SK-N-SH (cell line): ENCODE results near the gene MNT. TPM values are rescaled to one million over a fixed set of nuclear protein-coding genes. Genes with fewer than 3 reads are reported as not detected.
A peak's percentile ranks its signal among the peaks of the same experiment; 100 is the strongest.

Experiments used
- CTCF ChIA-PET: fragments of 300-600, 350-600 bp; formaldehyde crosslinking; extraction: SDS; loops from one replicate; lab custom pipeline; 2021; lab: Yijun Ruan, JAX
- POLR2A ChIA-PET: fragments of 350-600 bp; sonication (Branson Sonifier 250); formaldehyde crosslinking; extraction: SDS; loops from one replicate; lab custom pipeline; 2020; ENCODE audit warnings: antibody characterized with exemption, inconsistent platforms; lab: Yijun Ruan, JAX
- DNase-seq: peaks from one replicate; pipeline ENCODE4 v3.0.0; 2012
- H2AFZ ChIP-seq: fragments of 200-600 bp; sonication (generic); 2 replicates; pipeline ENCODE4 v1.8.1; 2016; ENCODE audit warnings: antibody characterized with exemption, mild to moderate bottlenecking, low read depth
- H3F3A ChIP-seq: fragments of 200-600 bp; sonication (generic); replicated peaks from 2 replicates; pipeline ENCODE3; 2016; ENCODE audit warnings: antibody characterized with exemption, mild to moderate bottlenecking; ENCODE audit not compliant: insufficient read depth
- H3K27ac ChIP-seq, 2 experiments: fragments of 200-500 bp in 1 of 2; fragments of 200-600 bp in 1 of 2; sonication (Bioruptor generic) in 1 of 2; sonication (generic), shearing (Covaris generic) in 1 of 2; 2 replicates each; pipeline versions ENCODE4 v1.5.1 to v1.6.1; 2014 to 2016; ENCODE audit warnings: low read depth in 2 of 2, inconsistent platforms in 1 of 2, low read length in 1 of 2, mild to moderate bottlenecking in 1 of 2, mixed read lengths in 1 of 2
- H3K27me3 ChIP-seq: fragments of 200-600 bp; sonication (generic), shearing (Covaris generic); 2 replicates; pipeline ENCODE4 v1.6.1; 2016; ENCODE audit warnings: mixed run types; ENCODE audit not compliant: insufficient read depth
- H3K36me3 ChIP-seq, 2 experiments: fragments of 200-500 bp in 1 of 2; fragments of 200-600 bp in 1 of 2; sonication (Bioruptor generic) in 1 of 2; sonication (generic) in 1 of 2; replicated peaks in 1 of 2; 2 replicates each; pipeline versions ENCODE3 to v1.5.1; 2014 to 2016; ENCODE audit warnings: low read length in 1 of 2, mild to moderate bottlenecking in 1 of 2; ENCODE audit not compliant: insufficient read depth in 2 of 2, control insufficient read depth in 1 of 2
- H3K4me1 ChIP-seq, 2 experiments: fragments of 200-500 bp in 1 of 2; fragments of 200-600 bp in 1 of 2; sonication (Bioruptor generic) in 1 of 2; sonication (generic), shearing (Covaris generic) in 1 of 2; 2 replicates each; pipeline versions ENCODE4 v1.5.1 to v1.6.1; 2014 to 2016; ENCODE audit warnings: low read depth in 1 of 2, low read length in 1 of 2, mixed run types in 1 of 2; ENCODE audit not compliant: insufficient read depth in 2 of 2, control insufficient read depth in 1 of 2
- H3K4me2 ChIP-seq: fragments of 200-600 bp; sonication (generic), shearing (Covaris generic); 2 replicates; pipeline ENCODE4 v1.6.1; 2017; ENCODE audit warnings: mixed run types
- H3K4me3 ChIP-seq, 2 experiments: fragments of 200-500 bp in 1 of 2; fragments of 200-600 bp in 1 of 2; sonication (Bioruptor generic) in 1 of 2; sonication (generic), shearing (Covaris generic) in 1 of 2; 2 replicates each; pipeline versions ENCODE4 v1.5.1 to v1.8.1; 2014 to 2016; ENCODE audit warnings: low read depth in 2 of 2, inconsistent platforms in 1 of 2, low read length in 1 of 2, mild to moderate bottlenecking in 1 of 2, mixed read lengths in 1 of 2, moderate library complexity in 1 of 2
- H3K79me2 ChIP-seq: fragments of 200-600 bp; sonication (generic); 2 replicates; pipeline ENCODE4 v1.8.1; 2017; ENCODE audit warnings: mild to moderate bottlenecking; ENCODE audit not compliant: insufficient read depth
- H3K9ac ChIP-seq: fragments of 200-600 bp; sonication (generic); 2 replicates; pipeline ENCODE4 v1.6.1; 2017; ENCODE audit warnings: mixed run types
- H3K9me2 ChIP-seq: fragments of 200-600 bp; sonication (generic); 2 replicates; pipeline ENCODE4 v1.6.1; 2017; ENCODE audit warnings: mixed run types
- H3K9me3 ChIP-seq: fragments of 200-600 bp; sonication (generic); 2 replicates; pipeline ENCODE4 v1.6.1; 2017; ENCODE audit warnings: mixed run types, mild to moderate bottlenecking, moderate library complexity
- H4K20me1 ChIP-seq: fragments of 200-600 bp; sonication (generic); 2 replicates; pipeline ENCODE4 v1.6.1; 2017; ENCODE audit warnings: mild to moderate bottlenecking, mixed run types; ENCODE audit not compliant: insufficient read depth
- EP300 ChIP-seq, 2 experiments: IDR thresholded peaks; 2 replicates each; pipeline versions ENCODE4 v1.4.0 to v1.6.1; 2012; ENCODE audit warnings: borderline replicate concordance in 1 of 2, low read depth in 1 of 2, low read length in 1 of 2
- GATA2 ChIP-seq: sonication (generic); formaldehyde crosslinking; IDR thresholded peaks from 2 replicates; pipeline ENCODE4 v1.5.0; 2020; ENCODE audit warnings: mild to moderate bottlenecking, missing genetic modification reagents
- NRF1 ChIP-seq: IDR thresholded peaks from 2 replicates; pipeline ENCODE4 v1.6.1; 2012; ENCODE audit warnings: low read depth, mild to moderate bottlenecking, low read length
- POLR2AphosphoS5 ChIP-seq: IDR thresholded peaks from 2 replicates; pipeline ENCODE4 v1.6.1; 2012; ENCODE audit warnings: low read depth, low read length
- RAD21 ChIP-seq: IDR thresholded peaks from 2 replicates; pipeline ENCODE4 v1.6.1; 2012; ENCODE audit warnings: mild to moderate bottlenecking, low read length
- SMC3 ChIP-seq: IDR thresholded peaks from 2 replicates; pipeline ENCODE4 v1.6.1; 2012; ENCODE audit warnings: low read depth, low read length, improper control_type of control experiment
- TAF1 ChIP-seq: IDR thresholded peaks from 2 replicates; pipeline ENCODE4 v1.6.1; 2012; ENCODE audit warnings: low read depth, mild to moderate bottlenecking, low read length, moderate library complexity, borderline replicate concordance
- TEAD4 ChIP-seq: IDR thresholded peaks from 2 replicates; pipeline ENCODE4 v1.4.0; 2012; ENCODE audit warnings: mild to moderate bottlenecking, borderline replicate concordance; ENCODE audit not compliant: insufficient read depth
- WGBS: methylation state at CpG from one replicate; pipeline ENCODE4 v1.1.6; 2017; ENCODE audit warnings: low lambda C conversion rate; 5-methylcytosine and 5-hydroxymethylcytosine counted together
- polyA plus RNA-seq, 3 experiments: library from polyadenylated mRNA; depleted of rRNA; stranded (reverse); fragments of >200 nt; gene quantifications; 2 replicates each; pipeline ENCODE4 v1.2.3, GENCODE V29; 2012
- TF ChIP-seq, protein P1 (sequence below): fragments of 150-350 bp; IDR thresholded peaks from 2 replicates; pipeline ENCODE4 v1.6.1; 2017; ENCODE audit warnings: antibody characterized with exemption, low read length, low read depth, borderline replicate concordance
- TF ChIP-seq, protein P2 (sequence below): fragments of 150-350 bp; IDR thresholded peaks from 2 replicates; pipeline ENCODE4 v1.6.1; 2016; ENCODE audit warnings: mild to moderate bottlenecking, low read depth, low read length
- TF ChIP-seq, protein P3 (sequence below): IDR thresholded peaks from 2 replicates; pipeline ENCODE4 v1.4.0; 2012; ENCODE audit warnings: low read depth

The MNT gene
- polyA plus RNA-seq, 1 of the 3 experiments (the other 2 are of a cell fraction) = 7.1 TPM

DNA sequence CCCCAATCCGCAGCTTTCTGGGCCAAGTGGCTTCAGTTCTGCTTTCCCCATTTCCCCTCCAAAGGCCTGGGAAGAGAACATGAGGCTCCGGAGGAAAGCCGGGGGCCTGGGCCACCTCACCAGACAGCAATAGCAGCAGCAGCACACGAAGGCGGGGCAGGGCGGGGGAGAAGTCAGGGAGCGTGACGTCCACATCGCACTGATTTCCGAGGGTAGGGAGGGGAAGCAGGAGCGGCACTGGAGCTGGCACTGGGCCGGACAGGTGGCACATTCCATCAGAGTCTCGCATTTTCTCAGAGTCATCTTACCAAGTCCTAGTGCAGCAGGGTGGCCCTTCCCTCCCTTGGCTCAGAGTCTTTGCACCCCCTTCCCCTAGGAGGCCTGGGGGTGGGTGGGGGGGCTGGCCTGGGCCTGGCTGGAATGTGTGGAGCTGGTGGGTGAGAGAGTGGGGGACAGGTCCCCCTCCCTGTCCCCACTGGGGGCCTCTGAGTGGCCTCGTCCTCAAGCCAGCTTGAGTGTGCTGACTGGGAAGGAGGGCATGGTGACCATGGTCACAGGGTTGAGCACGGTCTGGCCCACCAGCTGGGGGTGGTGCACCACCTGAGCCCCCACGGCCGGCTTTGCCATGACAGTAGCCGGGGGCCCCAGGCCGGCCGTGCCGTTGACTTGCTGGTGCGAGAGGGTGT lies 14.3 kb downstream of the MNT start:
- H3K9me2 ChIP-seq = no peaks in the 10 kb centered on the region
- ChIA-PET CTCF (interaction anchor here (2.1 to 26.4 kb wide), 2 partner anchors 23 to 33 kb away, joined by 8 to 654 read pairs; partner anchors contain the start of gene MNT), POLR2A (interaction anchor here (0.6 to 0.9 kb wide), 2 partner anchors 26 to 29 kb away, joined by 3 read pairs; no protein-coding TSS in a partner anchor)
- no peak overlapping the region for H3K4me2 ChIP-seq
- TF ChIP-seq POLR2AphosphoS5 (no peak), NRF1 (no peak), TAF1 (no peak), GATA2 (CRISPR knock-in tag) (no peak), RAD21 (no peak), EP300 (IDR thresholded peaks at IDR 0.05; ENCODE audit: borderline replicate concordance in 1 of 2, low read depth in 1 of 2, low read length in 1 of 2) (no peak), TEAD4 (no peak), SMC3 (no peak)
- TF ChIP-seq, protein P1, sequence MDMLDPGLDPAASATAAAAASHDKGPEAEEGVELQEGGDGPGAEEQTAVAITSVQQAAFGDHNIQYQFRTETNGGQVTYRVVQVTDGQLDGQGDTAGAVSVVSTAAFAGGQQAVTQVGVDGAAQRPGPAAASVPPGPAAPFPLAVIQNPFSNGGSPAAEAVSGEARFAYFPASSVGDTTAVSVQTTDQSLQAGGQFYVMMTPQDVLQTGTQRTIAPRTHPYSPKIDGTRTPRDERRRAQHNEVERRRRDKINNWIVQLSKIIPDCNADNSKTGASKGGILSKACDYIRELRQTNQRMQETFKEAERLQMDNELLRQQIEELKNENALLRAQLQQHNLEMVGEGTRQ = no peak
- TF ChIP-seq, protein P2, sequence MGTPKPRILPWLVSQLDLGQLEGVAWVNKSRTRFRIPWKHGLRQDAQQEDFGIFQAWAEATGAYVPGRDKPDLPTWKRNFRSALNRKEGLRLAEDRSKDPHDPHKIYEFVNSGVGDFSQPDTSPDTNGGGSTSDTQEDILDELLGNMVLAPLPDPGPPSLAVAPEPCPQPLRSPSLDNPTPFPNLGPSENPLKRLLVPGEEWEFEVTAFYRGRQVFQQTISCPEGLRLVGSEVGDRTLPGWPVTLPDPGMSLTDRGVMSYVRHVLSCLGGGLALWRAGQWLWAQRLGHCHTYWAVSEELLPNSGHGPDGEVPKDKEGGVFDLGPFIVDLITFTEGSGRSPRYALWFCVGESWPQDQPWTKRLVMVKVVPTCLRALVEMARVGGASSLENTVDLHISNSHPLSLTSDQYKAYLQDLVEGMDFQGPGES = no peak
- TF ChIP-seq, protein P3, sequence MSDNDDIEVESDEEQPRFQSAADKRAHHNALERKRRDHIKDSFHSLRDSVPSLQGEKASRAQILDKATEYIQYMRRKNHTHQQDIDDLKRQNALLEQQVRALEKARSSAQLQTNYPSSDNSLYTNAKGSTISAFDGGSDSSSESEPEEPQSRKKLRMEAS = no peak
- TF ChIP-seq, all 33 proteins: peak for 0
- WGBS = 91% methylated on average over 22 of the region's 22 CpGs
- Histone ChIP-seq H3K9me3 (no peaks in the 10 kb centered on the region), H4K20me1 (peaks cover 11% of the 10 kb centered on the region; the same call in 1 of the 2 replicates), H3K9ac (no peak overlapping the region), H3K79me2 (peaks cover 19% of the 10 kb centered on the region), H3K4me3 (no peak overlapping the region), H2AFZ (no peak overlapping the region), H3K27ac (no peak overlapping the region; a peak in 1 of 4 replicates), H3F3A (peaks cover 10% of the 10 kb centered on the region), H3K4me1 (peaks cover 0 to 44% of the 10 kb centered on the region in 2 experiments; a peak in 1 of 4 replicates), H3K27me3 (no peaks in the 10 kb centered on the region), H3K36me3 (peaks cover 10 to 18% of the 10 kb centered on the region in 2 experiments)
- peak; percentile 10 for DNase-seq
